Transverse colon (tissue), 4 donors: ENCODE results near the gene PAX7.

ENCODE experiments used
- POLR2A ChIP-seq: fragments of 450-650 bp; IDR thresholded peaks from one replicate; pipeline ENCODE4 v1.6.1; 2016; ENCODE audit warnings: antibody characterized with exemption, mild to moderate bottlenecking, moderate library complexity
- POLR2AphosphoS5 ChIP-seq, 3 donors: sonication (generic); formaldehyde crosslinking; IDR thresholded peaks; one replicate each; pipeline ENCODE4 v1.6.1; 2016; ENCODE audit warnings: antibody characterized with exemption in 3 of 3
- TF ChIP-seq, protein P1 (sequence below), 5 experiments: fragments of 200-600 bp in 3 of 5; fragments of 450-650 bp in 2 of 5; sonication (generic) in 3 of 5; IDR thresholded peaks; 1 replicate in 2 of 5; 2 replicates in 3 of 5; pipeline ENCODE4 v1.5.1; 2016 to 2017; ENCODE audit warnings: antibody characterized with exemption in 5 of 5, inconsistent platforms in 3 of 5, mild to moderate bottlenecking in 2 of 5, moderate library complexity in 1 of 5

DNA sequence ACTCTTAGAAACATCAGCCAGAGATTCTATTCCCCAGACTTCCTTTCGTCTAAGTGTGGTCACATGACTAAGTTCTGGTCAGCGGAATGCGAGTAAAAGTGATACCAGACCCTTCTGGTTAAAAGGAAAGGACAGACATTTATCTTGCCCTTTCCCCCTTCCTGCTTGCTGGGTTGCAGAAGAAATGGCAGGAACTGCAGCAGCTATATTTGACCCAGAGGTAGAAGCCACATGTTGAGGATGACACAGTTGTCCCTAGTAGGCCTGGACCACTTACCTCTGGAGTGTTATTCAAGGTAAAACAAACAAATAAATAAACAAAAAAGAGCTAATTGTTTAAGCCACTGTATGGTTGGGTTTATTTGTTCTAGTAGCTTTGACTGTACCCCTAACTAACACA lies 155.5 kb downstream of the PAX7 start:
- TF ChIP-seq, protein P1, sequence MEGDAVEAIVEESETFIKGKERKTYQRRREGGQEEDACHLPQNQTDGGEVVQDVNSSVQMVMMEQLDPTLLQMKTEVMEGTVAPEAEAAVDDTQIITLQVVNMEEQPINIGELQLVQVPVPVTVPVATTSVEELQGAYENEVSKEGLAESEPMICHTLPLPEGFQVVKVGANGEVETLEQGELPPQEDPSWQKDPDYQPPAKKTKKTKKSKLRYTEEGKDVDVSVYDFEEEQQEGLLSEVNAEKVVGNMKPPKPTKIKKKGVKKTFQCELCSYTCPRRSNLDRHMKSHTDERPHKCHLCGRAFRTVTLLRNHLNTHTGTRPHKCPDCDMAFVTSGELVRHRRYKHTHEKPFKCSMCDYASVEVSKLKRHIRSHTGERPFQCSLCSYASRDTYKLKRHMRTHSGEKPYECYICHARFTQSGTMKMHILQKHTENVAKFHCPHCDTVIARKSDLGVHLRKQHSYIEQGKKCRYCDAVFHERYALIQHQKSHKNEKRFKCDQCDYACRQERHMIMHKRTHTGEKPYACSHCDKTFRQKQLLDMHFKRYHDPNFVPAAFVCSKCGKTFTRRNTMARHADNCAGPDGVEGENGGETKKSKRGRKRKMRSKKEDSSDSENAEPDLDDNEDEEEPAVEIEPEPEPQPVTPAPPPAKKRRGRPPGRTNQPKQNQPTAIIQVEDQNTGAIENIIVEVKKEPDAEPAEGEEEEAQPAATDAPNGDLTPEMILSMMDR (IDR thresholded peaks at IDR 0.05): no peak
- TF ChIP-seq POLR2AphosphoS5 (IDR thresholded peaks at IDR 0.05) (no peak), POLR2A (no peak)
